Nucleus accumbens (tissue), 56 donors: Measurements from ENCODE around the gene PIGH.
"Not testable (repeated sequence)": the region's sequence is repeated elsewhere in the genome, so short reads cannot be mapped to it uniquely, and the experiment has no call there.

ENCODE experiments used
- DNase-seq, 56 donors: peaks; one replicate each; lab custom pipeline; 2025; lab: John Stamatoyannopoulos, UW

PIGH gene, protein sequence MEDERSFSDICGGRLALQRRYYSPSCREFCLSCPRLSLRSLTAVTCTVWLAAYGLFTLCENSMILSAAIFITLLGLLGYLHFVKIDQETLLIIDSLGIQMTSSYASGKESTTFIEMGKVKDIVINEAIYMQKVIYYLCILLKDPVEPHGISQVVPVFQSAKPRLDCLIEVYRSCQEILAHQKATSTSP

DNA sequence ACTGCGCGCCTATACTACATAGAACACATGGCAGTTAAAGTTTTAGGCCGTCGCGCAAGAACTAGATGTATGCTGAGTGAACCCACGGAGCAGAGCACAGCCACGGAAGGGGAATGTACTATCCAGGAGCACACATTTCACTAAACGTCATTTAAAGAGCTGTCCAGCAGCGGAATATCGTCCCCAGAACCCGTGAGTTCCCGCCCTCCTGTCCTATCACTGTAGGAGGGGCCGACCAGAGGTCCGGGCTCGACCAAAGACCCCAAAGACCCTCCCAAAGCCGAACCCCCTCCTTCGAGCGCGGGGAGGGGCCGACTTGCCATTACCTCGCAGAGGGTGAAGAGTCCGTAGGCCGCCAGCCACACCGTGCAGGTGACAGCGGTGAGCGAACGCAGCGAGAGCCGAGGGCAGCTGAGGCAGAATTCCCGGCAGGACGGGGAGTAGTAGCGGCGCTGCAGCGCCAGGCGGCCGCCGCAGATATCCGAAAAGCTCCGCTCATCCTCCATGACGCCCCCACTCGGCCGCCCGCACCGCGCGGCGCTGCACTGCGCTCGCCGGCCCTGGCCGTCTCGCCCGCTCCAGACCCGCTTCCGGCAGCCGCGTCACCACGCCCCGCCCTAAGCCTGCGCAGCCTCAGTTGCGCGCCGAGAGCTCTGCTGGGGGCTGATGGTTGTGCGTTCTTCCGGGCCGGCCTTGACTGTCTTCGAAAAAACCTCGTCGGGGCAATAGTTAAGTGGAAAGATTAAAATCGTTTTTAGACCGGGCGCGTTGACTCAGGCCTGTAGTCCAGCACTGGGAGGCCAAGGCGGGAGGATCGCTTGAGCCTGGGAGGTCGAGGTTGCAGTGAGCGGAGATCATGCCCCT, at the start of gene PIGH:
PIGH (minus strand) TSS at position 571 of the 864 bp plus-strand sequence; CDS start at position 506, 65 bp downstream.
- DNase-seq = peak in 54 of 56 donors; percentile 44 to 95 (median 86)

- DNase-seq = no peak
Measured at GRCh38 chr14:67646131-67646530, 46.1 kb upstream of the PIGH start.

- no peak for DNase-seq
Measured at GRCh38 chr14:67645414-67645813, 45.3 kb upstream of the PIGH start.

DNA sequence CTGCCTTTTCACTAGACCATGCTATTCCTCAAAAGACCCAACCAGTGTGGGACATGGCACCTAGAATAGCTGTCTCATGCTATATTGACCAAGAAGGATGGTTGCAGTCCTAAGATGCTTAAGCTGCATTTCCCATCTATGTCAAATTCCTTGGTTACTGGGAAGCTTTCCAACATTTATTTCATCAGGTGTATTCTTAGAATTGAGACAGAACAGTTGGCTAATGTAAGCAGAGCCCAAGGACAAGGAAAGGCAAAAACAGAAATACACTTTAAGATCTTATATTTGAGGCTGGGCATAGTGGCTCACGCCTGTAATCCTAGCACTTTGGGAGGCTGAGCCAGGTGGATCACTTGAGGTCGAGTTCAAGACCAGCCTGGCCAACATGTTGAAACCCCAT, 44.4 kb upstream of the PIGH start:
- no peak for DNase-seq

GRCh38 chr14:67643713-67644112, 43.6 kb upstream of the PIGH start:
- DNase-seq = no peak

- DNase-seq = no peak
Measured at GRCh38 chr14:67641902-67642749, 42.1 kb upstream of the PIGH start.

- DNase-seq = no peak
Measured at GRCh38 chr14:67641480-67641879, 41.4 kb upstream of the PIGH start.

- DNase-seq = no peak
Measured at GRCh38 chr14:67638642-67639041, 38.6 kb upstream of the PIGH start.

DNA sequence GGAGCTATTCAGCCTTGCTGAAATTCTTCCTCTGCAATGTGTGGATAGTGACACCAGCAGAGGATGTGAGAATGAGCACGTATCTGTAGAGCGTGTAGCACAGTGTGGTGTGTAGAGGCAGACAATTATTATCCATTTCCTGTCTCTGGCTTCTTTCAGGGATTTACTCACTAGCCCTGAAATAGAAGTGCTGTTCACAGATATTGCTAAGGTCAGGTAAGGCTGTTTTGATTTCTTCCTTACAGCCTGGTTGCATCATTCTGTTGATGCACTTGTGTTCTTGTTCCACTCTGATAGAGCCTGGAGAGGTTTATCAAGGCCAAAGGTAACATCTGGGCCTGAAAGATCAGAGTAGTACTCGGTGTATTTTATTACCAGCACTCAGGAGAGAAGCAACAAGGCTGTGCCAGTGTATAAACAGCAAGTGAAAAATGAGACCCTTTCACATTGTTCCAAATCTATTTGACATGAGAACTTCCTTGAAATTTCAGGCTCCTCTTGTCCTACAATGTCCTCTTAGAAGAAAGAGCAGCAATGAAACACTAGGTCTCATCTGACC, 36.4 kb upstream of the PIGH start:
- DNase-seq = no peak

DNA sequence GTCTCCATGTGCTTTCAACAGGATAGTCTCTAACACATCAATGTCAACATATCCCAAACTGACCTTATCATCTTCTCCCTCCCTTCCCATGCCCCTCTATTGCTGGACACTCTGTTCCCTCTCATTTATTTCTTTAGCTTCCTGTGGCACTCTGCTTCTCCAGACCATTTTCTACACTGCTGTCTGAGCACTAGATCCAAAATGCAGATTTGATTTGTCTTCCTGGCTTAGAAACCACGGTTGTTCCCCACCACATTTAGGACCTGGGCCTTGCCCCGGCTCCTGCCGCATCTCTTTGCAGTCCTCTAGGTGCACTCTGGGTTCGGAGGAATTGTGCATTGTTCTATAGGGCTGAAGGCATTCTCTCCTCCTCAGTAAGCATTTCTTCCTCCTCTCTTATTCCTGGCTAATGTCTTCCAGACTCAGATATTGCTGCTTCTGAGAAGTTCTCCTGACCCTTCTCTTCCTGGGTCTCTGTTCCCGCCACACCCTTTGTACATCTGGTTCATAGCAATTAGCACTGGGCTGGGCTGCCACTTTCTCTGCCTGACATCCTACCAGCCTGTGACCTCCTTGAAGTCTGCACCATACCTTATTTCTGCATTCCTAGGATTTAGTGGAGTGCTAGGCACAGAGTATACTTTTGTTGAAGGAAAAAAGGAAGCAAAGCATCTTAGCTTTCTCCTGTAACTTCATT, 33.5 kb upstream of the PIGH start:
- no peak for DNase-seq

- DNase-seq = no peak
Measured at GRCh38 chr14:67630938-67631337, 30.9 kb upstream of the PIGH start.

- no peak for DNase-seq
Measured at GRCh38 chr14:67630186-67630585, 30.1 kb upstream of the PIGH start.

GRCh38 chr14:67627519-67627918, 27.5 kb upstream of the PIGH start:
- no peak for DNase-seq

GRCh38 chr14:67626131-67626530, 26.1 kb upstream of the PIGH start:
- DNase-seq = not testable (repeated sequence)

- DNase-seq = no peak
Measured at GRCh38 chr14:67623114-67623513, 23.0 kb upstream of the PIGH start.

DNA sequence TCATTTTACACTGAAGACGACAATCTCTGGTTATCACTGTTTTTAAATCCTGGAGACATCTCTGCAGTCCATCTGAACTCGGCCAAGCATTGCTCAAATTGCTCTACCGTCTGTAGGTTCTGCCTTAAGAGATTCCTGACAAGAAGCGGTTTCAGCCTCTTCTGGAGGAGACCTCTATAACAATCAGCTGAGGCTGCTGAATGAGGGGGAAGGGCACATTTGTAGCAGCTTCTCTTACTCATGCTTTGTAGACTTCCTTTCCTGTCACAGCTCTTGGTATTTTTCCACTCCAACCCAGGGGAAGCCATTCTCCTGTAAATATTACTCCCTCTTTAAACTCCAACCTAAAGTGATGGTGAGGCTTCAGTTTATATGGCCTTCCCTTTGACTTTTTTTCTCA, 22.6 kb upstream of the PIGH start:
- DNase-seq = peak in 33 of 56 donors; percentile 3 to 66 (median 16)

GRCh38 chr14:67620217-67620785, 20.2 kb upstream of the PIGH start:
- peak in 32 of 56 donors; percentile 2 to 61 (median 23) for DNase-seq

GRCh38 chr14:67619446-67620216, 19.6 kb upstream of the PIGH start, which contains the start of gene ARG2:
TSS of gene ARG2 (plus strand) at chr14:67619920. CDS start at chr14:67619978, 58 bp downstream.
- peak; percentile 39 to 98 (median 86) for DNase-seq

GRCh38 chr14:67618617-67619063, 18.6 kb upstream of the PIGH start:
- peak in 3 of 56 donors; percentile 3 to 14 (median 4) for DNase-seq
